ENCODE data around the gene MCM10. TPM values are rescaled to one million over a fixed set of nuclear protein-coding genes. Genes with fewer than 3 reads are reported as not detected.

MCM10 gene
- total and polyA plus RNA-seq, 2 donors (not counting 3 experiments of a cell fraction or from before 2014, with no cell fraction given), result 3.3 to 31.6 TPM

- no peaks in the 10 kb centered on the region for H3K27me3 ChIP-seq (ENCODE audit: control insufficient read depth in 2 of 2, insufficient read depth in 2 of 2, low read length in 2 of 2)
- intact Hi-C loops (cut with micrococcal nuclease) (no loop called here), dilution Hi-C loops (cut with MboI; ENCODE audit: extremely low pct_ligation_motif_present, low sequenced_read_pairs) (no loop called here)
- peaks cover 0 to 7% of the 10 kb centered on the region in 2 experiments for H3K36me3 ChIP-seq (ENCODE audit: control insufficient read depth in 2 of 2, extremely low read depth in 1 of 2, insufficient read depth in 2 of 2, low read length in 2 of 2)
- no peaks in the 10 kb centered on the region for H3K9me1 ChIP-seq (replicated peaks; ENCODE audit: control insufficient read depth, extremely low read depth, insufficient read depth, low read length)
- CTCF ChIA-PET, result interaction anchor here (0.7 to 1.0 kb wide), 2 partner anchors 9 kb away, joined by 3 to 4 read pairs; no protein-coding TSS in a partner anchor
- no TSS peak for BruUV-seq (replicated peaks)
- POLR2A ChIA-PET, result no interaction called here
- H3K9ac ChIP-seq (replicated peaks; ENCODE audit: extremely low read depth, insufficient read depth, low read length), result no peak overlapping the region
- no peak for FAIRE-seq
- H3K4me3 ChIP-seq (replicated peaks in 1 of 3; ENCODE audit: insufficient read depth in 1 of 3, low read depth in 1 of 3, low read length in 3 of 3), result no peak overlapping the region
- no peak overlapping the region for H3K4me2 ChIP-seq (ENCODE audit: insufficient read depth, low read length)
- no peaks in the 10 kb centered on the region for H3K4me1 ChIP-seq (ENCODE audit: control insufficient read depth, extremely low read depth, insufficient read depth, low read length)
- no peaks in the 10 kb centered on the region for H4K20me1 ChIP-seq (replicated peaks; ENCODE audit: control insufficient read depth, extremely low read depth, insufficient read depth, low read length)
- H3K9me3 ChIP-seq (replicated peaks; ENCODE audit: control insufficient read depth, insufficient read depth, low read length), result no peaks in the 10 kb centered on the region
- no peak for DNase-seq (ENCODE audit: low read depth, low spot score)
- H3K79me2 ChIP-seq (ENCODE audit: control insufficient read depth, insufficient read depth, low read length), result no peaks in the 10 kb centered on the region
- H2AFZ ChIP-seq (ENCODE audit: low read depth, low read length), result no peak overlapping the region
- no peak overlapping the region for H3K27ac ChIP-seq (ENCODE audit: insufficient read depth, low read depth, low read length)
- TF ChIP-seq MYC (IDR thresholded peaks at IDR 0.05; ENCODE audit: low read depth, low read length), result no peak
- TF ChIP-seq POLR2AphosphoS5 (IDR thresholded peaks at IDR 0.05; ENCODE audit: insufficient read depth, low read depth, low read length), result no peak
Measured at GRCh38 chr10:13180788-13181187, 19.4 kb downstream of the MCM10 start.

DNA sequence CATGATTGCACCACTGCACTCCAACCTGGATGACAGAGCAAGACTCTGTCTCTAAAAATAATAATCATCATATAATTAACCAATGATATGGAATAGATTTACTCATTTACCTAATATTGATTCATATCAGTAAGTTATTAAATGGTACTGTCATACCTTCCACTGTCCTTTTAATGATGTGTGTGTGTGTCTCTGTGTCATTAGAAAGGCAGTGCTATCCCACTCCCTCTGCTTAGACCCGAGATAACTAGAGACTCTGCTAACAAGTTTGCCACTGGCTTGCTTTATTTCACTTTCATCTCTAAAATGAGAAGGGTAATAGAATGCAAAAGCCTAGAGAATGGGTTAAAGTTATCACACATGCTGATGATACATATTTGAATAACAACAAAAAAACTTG, 21.1 kb downstream of the MCM10 start:
- FAIRE-seq (no peak), DNase-seq (ENCODE audit: low read depth, low spot score) (no peak)
- H3K27ac ChIP-seq (ENCODE audit: insufficient read depth, low read depth, low read length), result no peak overlapping the region
- no peaks in the 10 kb centered on the region for H3K27me3 ChIP-seq (ENCODE audit: control insufficient read depth in 2 of 2, insufficient read depth in 2 of 2, low read length in 2 of 2)
- dilution Hi-C loops (cut with MboI; ENCODE audit: extremely low pct_ligation_motif_present, low sequenced_read_pairs), result no loop called here
- H3K9ac ChIP-seq (replicated peaks; ENCODE audit: extremely low read depth, insufficient read depth, low read length), result no peak overlapping the region
- no peak for TF ChIP-seq GATA2 (IDR thresholded peaks at IDR 0.05; ENCODE audit: insufficient read depth, insufficient read length, low read depth, low read length)
- no peak for TF ChIP-seq MYC (IDR thresholded peaks at IDR 0.05; ENCODE audit: low read depth, low read length)
- TF ChIP-seq, protein P1, sequence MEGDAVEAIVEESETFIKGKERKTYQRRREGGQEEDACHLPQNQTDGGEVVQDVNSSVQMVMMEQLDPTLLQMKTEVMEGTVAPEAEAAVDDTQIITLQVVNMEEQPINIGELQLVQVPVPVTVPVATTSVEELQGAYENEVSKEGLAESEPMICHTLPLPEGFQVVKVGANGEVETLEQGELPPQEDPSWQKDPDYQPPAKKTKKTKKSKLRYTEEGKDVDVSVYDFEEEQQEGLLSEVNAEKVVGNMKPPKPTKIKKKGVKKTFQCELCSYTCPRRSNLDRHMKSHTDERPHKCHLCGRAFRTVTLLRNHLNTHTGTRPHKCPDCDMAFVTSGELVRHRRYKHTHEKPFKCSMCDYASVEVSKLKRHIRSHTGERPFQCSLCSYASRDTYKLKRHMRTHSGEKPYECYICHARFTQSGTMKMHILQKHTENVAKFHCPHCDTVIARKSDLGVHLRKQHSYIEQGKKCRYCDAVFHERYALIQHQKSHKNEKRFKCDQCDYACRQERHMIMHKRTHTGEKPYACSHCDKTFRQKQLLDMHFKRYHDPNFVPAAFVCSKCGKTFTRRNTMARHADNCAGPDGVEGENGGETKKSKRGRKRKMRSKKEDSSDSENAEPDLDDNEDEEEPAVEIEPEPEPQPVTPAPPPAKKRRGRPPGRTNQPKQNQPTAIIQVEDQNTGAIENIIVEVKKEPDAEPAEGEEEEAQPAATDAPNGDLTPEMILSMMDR (IDR thresholded peaks at IDR 0.05; ENCODE audit: extremely low read depth in 1 of 2, insufficient read depth in 1 of 2, low read depth in 1 of 2, low read length in 2 of 2), result no peak
- TF ChIP-seq FOS (IDR thresholded peaks at IDR 0.05; ENCODE audit: borderline replicate concordance, insufficient read depth, low read length), result no peak
- TF ChIP-seq MAX (IDR thresholded peaks at IDR 0.05; ENCODE audit: insufficient read depth, insufficient read length), result no peak
- TF ChIP-seq POLR2A (IDR thresholded peaks at IDR 0.05; ENCODE audit: low read depth, low read length), result no peak
- TF ChIP-seq POLR2AphosphoS5 (IDR thresholded peaks at IDR 0.05; ENCODE audit: insufficient read depth, low read depth, low read length), result no peak
- TF ChIP-seq JUN (IDR thresholded peaks at IDR 0.05; ENCODE audit: borderline replicate concordance, insufficient read depth, insufficient read length, low read depth), result no peak
- TF ChIP-seq EZH2 (IDR thresholded peaks at IDR 0.05; ENCODE audit: borderline replicate concordance, low read depth, low read length, severe bottlenecking), result no peak
- BruUV-seq (replicated peaks), result no TSS peak
- no peaks in the 10 kb centered on the region for H3K79me2 ChIP-seq (ENCODE audit: control insufficient read depth, insufficient read depth, low read length)
- no peak overlapping the region for H3K4me3 ChIP-seq (replicated peaks in 1 of 3; ENCODE audit: insufficient read depth in 1 of 3, low read depth in 1 of 3, low read length in 3 of 3)
- no peak overlapping the region for H3K4me2 ChIP-seq (ENCODE audit: insufficient read depth, low read length)
- peaks cover 0 to 9% of the 10 kb centered on the region in 2 experiments for H3K36me3 ChIP-seq (ENCODE audit: control insufficient read depth in 2 of 2, extremely low read depth in 1 of 2, insufficient read depth in 2 of 2, low read length in 2 of 2)
- intact Hi-C loops (cut with micrococcal nuclease), result no loop called here
- CTCF ChIA-PET, result interaction anchor here (1.3 kb wide), 1 partner anchor 120 kb away, joined by 3 read pairs; no protein-coding TSS in a partner anchor
- H3K9me3 ChIP-seq (replicated peaks; ENCODE audit: control insufficient read depth, insufficient read depth, low read length), result no peaks in the 10 kb centered on the region
- POLR2A ChIA-PET, result no interaction called here
- H3K9me1 ChIP-seq (replicated peaks; ENCODE audit: control insufficient read depth, extremely low read depth, insufficient read depth, low read length), result no peaks in the 10 kb centered on the region
- no peaks in the 10 kb centered on the region for H3K4me1 ChIP-seq (ENCODE audit: control insufficient read depth, extremely low read depth, insufficient read depth, low read length)
- H2AFZ ChIP-seq (ENCODE audit: low read depth, low read length), result no peak overlapping the region
- H4K20me1 ChIP-seq (replicated peaks; ENCODE audit: control insufficient read depth, extremely low read depth, insufficient read depth, low read length), result no peaks in the 10 kb centered on the region

Data from endothelial cell of umbilical vein (primary cell).